LNCaP clone FGC (cell line): ENCODE data around the gene SLC25A15.

Source experiments
- DNase-seq: peaks from one replicate; pipeline ENCODE4 v3.0.0-alpha.2; 2011; ENCODE audit warnings: low read depth
- H3K4me3 ChIP-seq: 2 replicates; pipeline ENCODE4 v1.5.1; 2011; ENCODE audit warnings: mild to moderate bottlenecking, low read depth, low read length, control low read depth
- TF ChIP-seq, protein P1 (sequence below): IDR thresholded peaks from 2 replicates; pipeline ENCODE4 v1.5.1; 2012; ENCODE audit warnings: mild to moderate bottlenecking; ENCODE audit not compliant: control insufficient read depth, insufficient read depth; ENCODE audit errors: extremely low read depth

SLC25A15 gene

DNA sequence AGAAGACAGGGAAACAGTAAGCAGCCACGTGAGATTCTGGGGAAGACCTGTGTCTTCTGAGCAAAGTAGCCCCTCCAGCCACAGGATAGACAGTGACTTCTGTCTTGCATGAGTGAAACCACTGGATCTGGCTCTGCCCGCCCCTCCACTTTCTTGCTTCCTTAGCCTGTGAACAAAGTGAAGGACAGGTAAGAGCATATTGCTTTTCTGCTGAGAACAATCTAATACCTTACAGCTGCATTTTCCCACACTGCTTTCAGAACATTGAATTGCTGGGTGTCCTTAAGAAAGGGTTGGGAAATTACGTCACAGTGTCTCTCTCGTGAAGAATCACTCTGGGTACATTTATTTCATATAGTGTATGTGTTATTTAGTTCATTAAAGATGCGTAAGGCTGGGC lies 11.1 kb downstream of the SLC25A15 start:
- DNase-seq: no peak
- no peak overlapping the region for H3K4me3 ChIP-seq
- TF ChIP-seq, protein P1, sequence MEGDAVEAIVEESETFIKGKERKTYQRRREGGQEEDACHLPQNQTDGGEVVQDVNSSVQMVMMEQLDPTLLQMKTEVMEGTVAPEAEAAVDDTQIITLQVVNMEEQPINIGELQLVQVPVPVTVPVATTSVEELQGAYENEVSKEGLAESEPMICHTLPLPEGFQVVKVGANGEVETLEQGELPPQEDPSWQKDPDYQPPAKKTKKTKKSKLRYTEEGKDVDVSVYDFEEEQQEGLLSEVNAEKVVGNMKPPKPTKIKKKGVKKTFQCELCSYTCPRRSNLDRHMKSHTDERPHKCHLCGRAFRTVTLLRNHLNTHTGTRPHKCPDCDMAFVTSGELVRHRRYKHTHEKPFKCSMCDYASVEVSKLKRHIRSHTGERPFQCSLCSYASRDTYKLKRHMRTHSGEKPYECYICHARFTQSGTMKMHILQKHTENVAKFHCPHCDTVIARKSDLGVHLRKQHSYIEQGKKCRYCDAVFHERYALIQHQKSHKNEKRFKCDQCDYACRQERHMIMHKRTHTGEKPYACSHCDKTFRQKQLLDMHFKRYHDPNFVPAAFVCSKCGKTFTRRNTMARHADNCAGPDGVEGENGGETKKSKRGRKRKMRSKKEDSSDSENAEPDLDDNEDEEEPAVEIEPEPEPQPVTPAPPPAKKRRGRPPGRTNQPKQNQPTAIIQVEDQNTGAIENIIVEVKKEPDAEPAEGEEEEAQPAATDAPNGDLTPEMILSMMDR: no peak

DNA sequence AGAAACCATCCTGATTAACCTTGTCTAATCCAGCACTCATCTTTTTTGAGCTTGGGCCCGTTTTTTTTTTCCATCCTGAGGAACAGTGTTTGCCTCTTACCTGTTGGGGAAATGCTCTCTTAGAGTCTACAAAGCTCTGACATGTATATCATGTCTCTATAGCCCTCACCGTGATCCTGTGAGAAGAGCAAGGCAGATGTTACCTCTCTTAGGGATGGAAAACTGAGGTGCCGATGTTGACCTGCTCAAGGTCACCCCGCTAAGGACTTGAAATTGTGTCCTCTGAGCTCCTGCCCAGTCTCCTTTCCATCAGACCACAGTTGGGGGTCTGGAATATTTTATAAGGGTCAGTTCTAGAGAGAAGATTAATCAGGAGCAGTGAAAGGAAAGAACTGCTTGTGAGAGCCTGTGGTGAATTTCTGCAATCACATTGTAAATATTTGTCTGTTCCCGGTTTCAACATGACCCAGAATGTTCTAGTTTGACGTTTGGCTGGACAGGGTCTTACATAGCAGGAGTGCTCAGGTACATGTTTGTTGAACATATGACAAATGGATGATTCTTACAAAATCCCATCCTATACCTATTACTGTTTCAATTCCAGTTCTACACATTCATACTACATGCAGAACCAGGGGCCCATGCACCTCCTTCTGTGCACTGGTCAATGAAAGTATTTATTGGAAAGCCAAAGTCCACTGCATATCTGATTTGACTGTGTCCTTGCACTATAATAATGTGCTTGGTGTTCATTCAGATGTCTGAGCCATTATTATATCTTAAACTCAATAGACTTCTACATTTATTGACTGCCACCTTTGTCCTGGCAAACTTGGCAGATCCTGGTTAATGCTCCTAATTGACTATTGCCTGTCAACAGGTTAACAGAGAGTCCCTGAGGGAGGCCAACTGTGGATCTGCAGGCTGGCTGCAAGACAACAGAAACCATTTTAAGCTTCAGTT lies 12.1 kb downstream of the SLC25A15 start:
- H3K4me3 ChIP-seq: no peak overlapping the region
- TF ChIP-seq, protein P1: no peak
- DNase-seq: no peak

DNA sequence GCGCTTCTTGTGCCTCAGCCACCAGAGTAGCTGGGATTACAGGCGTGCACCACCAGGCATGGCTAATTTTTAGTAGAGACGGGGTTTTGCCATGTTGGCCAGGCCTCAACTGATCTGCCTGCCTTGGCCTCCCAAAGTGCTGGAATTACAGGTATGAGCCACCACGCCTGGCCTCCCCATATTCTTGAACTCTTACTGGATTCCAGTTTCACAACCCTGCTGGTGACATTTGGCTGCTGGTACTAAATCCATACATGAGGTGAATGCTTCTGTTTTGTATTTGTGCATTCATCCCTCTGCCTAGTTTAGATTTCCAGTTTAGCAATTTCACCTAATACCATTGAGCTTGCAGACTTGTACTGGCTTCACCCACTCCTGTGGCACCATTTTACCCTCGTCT lies 13.9 kb downstream of the SLC25A15 start:
- TF ChIP-seq, protein P1: no peak
- DNase-seq: no peak
- H3K4me3 ChIP-seq: no peak overlapping the region

DNA sequence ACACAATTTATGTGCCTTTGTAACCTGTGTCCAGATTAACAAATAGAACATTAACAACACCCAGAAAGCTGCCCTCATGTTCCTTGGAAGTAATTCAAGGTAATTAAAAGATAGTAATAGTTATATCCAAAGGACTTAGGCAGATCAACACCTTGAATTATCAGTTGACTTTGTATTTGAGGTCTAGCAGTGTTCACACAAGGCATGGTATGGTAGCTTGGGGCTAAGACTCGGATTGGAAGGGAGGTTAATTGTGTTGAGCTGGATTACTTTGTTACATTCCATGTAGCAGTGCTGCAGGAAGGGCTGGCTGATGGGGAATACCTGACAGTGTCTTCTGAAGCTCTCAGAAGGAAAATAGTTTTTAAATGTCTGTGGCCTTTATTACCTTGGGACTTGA lies 16.8 kb downstream of the SLC25A15 start:
- TF ChIP-seq, protein P1: no peak
- DNase-seq: no peak
- no peak overlapping the region for H3K4me3 ChIP-seq

DNA sequence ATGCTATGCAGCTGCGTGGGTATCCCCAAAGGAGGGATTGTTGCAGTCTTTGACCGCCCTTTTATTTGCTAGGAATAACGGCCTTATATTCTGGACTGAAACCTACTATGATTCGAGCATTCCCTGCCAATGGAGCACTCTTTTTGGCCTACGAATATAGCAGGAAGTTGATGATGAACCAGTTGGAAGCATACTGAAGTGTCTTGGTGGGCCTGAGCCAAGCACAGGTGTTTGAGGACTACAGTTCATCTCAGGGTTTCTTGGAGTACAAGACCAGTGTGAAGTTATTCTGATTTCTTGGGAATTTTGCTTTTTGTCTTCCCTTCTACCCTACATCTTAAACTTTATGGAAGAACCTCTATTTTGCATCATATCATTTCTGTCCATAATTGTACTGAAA lies 20.1 kb downstream of the SLC25A15 start:
- DNase-seq: no peak
- TF ChIP-seq, protein P1: no peak
- H3K4me3 ChIP-seq: no peak overlapping the region

DNA sequence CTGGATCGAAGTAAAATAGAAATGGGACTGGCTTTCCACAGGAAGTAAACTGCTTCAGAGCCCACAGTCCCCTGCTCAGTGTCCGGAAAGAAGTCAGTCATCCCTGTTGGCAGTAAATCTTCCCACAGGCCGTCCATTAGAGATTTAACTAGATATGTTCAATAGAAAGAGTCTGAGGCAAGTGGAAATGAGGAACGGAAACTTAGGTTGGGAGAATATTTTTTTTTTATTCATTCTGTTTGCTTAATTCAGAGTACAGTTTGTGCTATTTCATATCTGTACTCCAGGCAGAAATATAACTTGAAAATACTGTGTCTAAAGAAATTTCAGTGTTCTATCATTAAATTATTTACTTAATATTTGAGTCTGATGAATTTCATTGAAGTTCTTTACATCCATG lies 22.7 kb downstream of the SLC25A15 start:
- H3K4me3 ChIP-seq: no peak overlapping the region
- TF ChIP-seq, protein P1: no peak
- DNase-seq: no peak
